SIG-M5 treated with dmso at 0.1 percent for 504 hours (cell line): ENCODE results near the gene ANKRD11.
A peak's percentile ranks its signal among the peaks of the same experiment; 100 is the strongest.

Experiments used
- DNase-seq: peaks from one replicate; lab custom pipeline; 2025; ENCODE audit not compliant: unreplicated experiment; lab: John Stamatoyannopoulos, UW

The ANKRD11 gene

DNA sequence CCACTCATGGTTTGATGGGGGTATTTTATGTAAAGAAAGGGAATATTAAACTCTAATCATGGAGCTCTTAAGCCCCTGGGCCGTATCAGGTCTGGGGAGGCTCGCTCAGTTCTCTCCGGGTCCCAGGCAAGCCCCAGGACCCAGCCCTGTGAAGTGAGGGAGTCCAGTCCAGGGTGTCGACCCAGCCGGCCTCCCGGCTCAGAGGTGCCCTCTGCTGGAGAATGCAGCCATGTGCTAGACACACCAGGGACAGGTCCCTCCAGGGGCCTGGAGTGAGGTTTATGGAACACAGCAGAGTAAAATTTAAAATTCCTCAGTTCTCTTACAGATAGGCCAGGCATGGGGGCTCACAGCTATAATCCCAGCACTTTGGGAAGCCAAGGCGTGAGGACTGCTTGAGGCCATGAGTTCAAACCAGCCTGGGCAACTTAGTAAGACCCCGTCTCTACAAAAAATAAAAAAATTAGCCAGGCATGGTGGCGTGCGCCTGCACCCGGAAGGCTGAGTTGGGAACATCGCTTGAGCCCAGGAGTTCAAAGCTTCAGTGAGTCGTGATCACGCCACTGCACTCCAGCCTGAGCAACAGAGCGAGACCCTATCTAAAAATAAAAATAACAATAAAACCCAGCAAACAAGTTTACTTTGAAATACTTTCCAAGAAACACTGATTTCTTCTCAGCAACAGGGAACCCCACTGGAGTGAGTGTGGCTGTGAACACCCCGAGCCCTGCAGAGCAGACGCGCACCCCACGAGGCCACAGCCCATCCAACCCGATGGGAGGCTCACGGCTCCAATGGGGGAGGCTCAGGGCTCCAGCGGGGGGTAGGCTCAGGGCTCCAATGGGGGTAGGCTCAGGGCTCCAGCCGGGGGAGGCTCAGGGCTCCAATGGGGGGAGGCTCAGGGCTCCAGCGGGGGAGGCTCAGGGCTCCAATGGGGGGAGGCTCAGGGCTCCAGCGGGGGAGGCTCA lies 200.6 kb downstream of the ANKRD11 start:
- peak; percentile 34 for DNase-seq

DNA sequence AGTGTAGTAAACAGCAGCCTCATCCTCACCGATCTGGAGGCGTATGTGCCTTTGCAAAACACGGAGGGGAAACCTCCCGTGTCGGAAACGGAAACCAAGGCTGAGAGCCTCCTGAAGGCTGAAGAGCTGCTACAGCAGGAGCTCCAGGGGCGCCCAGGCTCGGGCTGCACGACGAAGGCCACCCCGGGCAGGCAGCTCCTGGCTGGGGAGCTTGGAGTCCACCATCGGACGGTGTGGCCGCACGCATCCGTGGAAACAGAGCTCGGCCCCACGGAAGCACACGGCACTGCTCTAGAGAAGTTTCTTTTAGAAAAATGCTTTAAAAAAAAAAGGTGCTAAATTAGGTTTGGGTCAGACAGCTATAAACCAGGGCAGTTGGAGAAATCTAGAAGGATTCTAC lies 201.4 kb downstream of the ANKRD11 start:
- no peak for DNase-seq

DNA sequence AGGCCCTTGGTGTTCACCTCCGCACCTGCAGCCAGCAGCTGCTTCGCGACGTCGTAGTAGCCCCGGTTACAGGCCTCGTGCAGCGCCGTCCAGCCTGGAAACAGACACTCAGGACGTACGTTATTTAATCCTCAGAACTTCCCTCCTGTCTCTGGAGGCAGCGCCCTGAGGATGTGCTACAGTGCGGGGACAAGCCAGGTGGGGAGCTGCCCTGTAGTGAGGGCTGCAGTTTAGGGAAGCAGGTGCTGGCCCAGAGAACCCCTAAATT lies 201.8 kb downstream of the ANKRD11 start:
- DNase-seq: no peak

DNA sequence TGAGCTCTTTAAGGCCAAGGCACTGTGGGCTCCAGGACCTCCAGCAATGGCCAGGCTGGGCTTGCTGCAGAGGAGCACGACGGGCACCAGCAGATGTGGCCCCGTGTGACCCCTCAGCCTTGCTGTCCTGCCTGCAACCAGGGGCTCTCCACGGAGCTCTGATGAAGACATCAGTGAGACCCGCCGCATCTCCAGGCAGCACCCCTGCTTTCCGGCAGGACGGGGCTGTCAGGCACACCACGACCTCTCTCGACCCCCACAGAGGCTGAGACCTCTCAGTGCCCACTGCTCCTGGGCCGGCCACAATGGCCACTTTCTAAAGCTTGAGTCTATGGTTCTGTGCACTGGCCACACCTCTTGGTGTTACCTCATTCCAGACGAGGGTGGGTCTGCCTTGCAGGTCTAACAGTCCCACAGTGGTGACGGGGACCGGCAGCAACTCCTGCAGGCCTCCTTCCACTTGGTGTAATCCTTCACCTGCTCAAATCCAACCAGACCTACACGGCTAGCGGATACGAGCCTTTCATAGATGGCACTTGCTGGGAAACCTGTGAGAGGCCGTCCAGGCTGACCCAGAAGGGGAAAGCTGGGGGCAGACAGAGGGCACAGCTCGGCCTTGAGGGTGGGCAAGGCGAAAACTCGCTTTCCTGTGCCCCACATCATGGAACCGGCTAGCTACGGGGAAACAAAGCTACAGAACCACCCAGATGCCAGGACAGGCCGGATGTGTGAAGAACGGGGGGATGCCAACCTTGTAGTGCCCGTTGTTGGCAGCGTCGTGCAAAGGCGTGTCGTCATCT lies 202.4 kb downstream of the ANKRD11 start:
- DNase-seq: no peak

DNA sequence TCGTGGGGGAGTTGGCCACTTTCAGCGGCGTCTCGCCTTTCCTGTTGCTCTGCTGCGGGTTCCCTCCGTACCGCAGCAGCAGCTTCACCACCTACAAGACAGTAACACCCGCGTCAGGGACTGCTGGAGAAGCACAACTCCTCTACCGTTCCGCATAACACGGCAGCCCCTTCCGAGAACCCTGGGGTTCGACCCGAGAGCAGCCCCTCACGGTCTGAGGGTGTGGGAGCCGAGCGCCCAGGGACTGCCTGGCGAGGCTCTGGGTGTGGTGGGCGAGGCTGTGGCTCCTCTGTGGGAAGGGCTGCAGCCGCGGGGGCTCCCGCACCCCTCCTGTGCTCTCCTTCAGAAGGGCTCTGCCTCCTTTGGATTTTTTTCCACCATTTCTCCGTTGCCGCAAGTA lies 204.3 kb downstream of the ANKRD11 start:
- DNase-seq: no peak

DNA sequence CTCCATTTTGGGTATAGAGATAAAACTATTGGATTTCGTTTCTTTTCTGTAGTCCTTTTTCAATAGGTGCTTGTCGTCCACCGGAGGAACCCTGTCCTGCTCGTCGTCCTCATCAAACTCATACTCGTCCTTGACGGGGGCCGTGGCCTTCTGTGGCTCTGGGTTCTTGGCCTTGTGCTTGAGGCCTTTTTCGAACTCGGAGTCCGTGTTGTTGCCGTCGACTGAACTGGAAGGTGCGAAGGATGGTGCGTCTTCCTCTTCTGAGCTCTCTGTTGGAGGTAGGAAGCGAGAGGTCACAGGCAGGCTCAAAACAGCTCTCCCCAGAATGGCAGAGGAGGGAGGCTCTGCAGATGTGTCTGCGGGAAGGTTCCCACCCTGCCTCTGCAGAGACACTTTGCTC lies 205.0 kb downstream of the ANKRD11 start:
- DNase-seq: no peak

DNA sequence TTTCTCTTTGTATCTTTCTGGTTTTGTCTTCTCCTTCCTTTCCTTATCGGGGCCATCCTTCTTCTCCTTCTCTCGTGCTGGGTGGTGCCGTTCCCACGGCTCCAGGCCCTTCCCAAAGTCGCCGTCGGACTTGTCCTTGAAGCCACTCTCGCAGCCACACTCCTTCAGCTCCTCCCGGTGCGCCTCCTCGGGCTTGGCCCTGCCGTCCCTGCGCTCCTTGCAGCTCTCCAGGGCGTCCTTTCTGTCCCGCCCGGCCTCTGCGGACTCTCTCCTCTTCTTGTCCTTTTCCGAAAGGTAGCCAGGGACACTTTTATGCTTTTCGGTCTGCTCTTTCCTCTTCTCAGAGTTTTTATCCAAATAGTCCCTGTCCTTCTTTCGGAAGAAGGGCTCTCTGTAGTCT lies 206.9 kb downstream of the ANKRD11 start:
- no peak for DNase-seq

DNA sequence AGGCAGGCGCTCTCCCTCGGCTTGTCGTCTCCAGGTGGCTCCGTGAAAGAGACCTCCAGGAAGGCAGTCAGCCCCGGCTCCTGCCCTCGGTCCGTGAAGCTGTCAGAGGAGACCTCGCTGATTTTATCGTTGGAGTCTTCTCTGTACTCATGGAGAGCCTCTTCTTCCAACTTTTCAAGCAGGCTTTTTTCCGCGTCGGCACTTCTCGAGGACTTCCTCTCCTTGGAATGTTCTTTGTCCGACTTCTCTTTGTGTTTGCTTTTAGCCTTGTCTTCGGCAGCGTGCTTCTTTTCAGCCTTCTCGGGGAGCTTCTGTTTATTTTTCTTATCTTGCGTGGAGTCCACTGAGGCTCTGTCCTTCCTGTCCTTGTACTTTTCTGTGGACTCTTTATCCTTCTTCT lies 207.8 kb downstream of the ANKRD11 start:
- DNase-seq: no peak

DNA sequence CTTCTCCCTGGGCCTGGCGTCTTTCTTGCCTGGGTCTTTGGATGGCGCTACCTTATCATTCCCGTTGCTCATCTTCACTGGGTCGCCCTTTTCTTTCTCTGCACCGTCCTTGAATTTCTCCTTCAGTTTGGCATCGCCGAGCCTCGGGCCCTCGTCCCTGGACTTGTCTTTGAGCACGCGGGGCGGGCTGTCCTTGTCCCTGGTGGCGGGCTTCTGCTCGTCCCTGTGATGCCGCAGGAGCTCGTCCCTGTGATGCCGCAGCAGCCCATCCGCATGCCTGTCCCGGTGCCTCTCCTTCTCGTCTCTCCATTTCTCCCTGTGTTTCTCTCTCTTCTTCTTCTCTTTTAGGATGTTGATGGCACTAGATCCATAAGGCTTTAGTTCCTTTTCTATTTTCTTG lies 208.5 kb downstream of the ANKRD11 start:
- no peak for DNase-seq

DNA sequence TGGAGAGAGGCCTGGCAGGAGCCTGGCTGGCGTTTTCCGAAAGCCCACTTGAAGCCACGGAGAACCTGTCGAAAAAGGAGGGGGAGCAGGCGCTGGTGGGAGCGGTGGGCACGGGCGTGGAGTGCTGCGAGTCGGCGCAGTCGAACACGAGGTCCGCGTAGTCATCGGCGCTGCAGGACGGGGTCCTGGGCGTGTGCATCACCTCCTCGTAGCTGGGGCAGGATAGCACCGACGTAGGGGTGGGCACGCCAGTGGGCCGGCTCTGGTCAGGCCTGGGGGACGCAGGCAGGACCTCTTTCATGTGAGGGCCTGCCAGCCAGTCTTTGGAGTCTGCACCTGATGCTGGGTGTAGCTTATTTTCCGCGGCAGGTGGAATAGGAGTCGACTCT lies 209.2 kb downstream of the ANKRD11 start:
- DNase-seq: no peak

DNA sequence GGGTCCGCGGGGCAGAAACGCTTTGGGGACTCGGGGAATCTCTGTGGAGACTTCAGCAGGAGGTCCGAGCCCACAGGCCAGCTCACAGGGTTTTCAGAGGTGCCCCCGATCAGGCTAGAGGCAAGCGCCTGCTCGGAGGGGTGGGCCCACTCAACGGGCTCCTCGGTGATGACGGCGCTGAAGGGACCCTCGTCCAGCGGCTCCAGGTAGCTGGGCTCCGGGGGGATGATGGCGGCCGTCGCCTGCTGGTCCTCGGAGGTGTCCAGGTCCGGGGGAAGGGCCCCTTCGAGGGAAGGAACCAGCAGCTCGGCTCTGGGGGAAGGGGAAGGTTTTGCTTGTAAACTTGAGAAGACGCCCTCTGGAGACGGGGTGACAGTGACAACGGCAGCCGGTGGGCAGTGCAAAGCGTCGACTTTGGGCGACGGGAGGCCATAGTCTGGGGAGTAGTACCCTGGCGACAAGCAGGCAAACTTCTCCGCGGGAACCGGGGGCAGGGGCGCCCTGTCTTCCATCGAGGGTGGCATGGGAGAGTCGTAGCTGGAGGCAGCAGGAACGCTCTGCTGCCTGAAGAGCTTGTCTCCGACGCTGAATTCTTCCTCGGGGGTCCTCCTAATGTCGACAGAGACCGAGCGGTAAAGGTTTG lies 209.7 kb downstream of the ANKRD11 start:
- no peak for DNase-seq

DNA sequence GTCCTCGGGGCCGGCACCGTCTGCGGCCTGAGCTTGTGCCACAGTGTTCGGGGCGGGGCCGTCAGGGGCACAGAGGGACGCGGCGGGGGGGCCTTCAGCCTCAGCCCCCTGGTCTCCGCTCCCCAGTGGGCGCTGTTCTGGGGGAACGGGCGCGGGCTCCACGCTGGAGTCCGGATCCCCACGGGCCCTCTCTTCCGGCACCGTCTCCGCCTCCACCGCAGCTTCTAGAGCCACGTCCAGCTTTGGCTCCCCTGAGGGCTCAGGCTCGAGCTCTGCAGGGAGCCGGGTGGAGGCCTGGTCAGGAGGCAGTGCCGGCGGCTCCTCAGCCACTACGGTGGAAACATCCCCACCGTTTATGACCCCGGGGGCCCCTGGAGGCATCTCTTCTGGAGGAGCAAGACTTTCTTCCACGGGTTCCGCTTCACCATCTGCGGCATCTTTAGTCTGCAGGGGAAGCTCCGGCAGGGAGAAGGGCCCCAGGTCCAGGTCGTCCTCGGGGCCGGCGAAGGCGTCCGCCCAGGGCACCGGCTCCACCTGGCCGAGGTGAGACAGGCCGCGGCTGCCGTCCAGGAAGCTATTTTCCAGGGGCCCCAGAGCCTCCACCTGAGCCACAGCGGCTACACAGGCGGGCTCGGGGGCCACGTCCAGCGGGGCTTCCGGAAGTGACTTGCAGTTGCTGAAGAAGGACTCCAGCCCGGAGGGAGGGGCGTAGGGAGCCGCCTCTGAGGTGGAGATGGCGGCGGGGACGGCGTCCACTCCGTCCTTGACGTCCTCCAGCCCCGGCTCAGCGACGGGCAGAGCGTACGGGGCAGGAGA lies 210.5 kb downstream of the ANKRD11 start:
- DNase-seq: no peak

DNA sequence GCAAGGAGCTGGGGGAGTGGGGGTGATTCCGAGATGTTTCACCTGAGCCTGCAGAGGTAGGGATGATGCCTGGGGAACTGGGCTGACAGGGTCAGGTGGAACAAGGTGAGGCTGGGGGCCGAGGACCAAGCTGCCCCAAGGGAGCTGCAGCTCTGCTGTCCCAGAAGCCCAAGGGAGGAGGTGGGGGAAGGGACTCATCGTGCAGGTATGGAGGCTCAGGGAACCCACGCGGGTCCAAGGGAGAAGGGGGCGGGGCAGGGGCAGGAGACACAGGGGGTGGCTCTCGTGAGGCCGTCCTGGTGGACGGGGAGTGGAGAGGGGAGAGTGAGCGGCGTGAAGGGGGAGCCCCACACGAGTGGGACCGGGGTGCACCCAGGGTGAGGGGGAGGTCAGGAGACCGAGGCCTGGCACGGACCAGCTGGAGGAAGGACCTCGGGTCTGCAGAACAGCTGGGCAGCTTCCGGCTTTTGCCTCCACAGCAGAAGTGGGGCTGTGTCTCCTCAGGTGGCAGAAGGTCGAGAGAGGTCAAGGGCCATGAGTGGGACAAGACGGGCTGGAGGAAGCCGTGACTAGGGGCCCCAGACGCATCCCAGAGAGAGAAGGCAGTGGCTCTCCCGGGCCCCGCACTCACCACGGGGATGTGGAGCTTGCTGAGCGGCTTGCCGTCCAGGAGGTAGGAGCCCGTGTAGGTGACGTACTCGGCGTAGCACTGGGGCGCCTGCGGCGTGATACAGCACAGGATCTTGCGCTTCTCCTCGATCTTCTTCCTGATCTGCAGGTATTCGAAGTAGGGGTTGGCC lies 211.7 kb downstream of the ANKRD11 start:
- DNase-seq: no peak

DNA sequence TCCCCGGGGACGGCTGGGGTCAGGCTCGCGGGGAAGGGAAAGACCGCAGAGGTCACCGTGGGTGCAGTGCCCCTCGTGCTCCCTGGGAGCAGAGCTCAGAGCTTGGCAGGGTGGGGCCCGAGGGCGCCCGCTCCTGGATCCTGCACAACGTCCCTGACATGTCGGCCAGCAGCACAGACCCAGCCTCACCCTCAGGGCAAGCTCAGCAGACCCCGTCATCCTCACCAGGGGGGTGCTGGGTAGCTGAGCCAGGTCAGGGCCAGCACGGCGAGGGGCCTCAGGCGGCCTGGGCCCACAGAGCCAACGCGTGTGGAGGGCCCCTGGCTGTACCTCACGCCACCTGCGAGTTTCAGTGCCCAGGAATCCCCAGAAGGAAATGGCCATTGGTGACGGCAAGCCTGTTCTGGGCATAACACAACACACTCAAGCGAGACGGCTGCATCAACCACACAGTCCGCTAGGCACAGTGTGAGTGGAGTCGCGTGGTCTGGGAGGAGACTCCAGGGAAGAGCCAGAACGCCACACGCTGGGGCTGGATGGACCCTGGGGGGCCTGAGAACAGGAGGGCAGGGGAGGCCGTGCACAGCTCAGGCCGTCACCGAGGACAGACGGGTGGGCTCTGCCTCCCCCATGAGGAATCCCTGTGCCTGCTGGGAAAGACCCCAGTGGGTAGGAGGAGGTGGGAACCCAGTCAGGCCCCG lies 212.6 kb downstream of the ANKRD11 start:
- DNase-seq: no peak

DNA sequence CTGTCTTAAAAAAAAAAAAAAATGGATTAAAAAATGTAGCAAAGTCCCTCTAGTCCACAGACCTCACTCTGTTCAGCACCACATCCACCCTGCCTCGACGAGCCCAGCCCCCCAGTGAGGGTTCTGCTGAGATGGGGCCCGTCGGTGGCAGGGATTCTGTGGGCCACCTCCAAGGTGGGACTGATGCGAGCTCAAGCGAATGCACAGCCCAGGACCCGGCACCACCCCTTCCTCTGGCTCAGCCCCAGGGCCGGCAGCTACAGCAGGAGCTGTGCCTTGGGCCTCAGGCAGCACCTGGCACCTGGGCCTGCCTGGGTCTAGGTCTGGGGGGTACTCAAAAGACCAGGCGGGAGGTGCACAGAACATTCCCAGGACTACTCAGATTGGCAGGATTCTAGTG lies 213.3 kb downstream of the ANKRD11 start:
- DNase-seq: no peak

DNA sequence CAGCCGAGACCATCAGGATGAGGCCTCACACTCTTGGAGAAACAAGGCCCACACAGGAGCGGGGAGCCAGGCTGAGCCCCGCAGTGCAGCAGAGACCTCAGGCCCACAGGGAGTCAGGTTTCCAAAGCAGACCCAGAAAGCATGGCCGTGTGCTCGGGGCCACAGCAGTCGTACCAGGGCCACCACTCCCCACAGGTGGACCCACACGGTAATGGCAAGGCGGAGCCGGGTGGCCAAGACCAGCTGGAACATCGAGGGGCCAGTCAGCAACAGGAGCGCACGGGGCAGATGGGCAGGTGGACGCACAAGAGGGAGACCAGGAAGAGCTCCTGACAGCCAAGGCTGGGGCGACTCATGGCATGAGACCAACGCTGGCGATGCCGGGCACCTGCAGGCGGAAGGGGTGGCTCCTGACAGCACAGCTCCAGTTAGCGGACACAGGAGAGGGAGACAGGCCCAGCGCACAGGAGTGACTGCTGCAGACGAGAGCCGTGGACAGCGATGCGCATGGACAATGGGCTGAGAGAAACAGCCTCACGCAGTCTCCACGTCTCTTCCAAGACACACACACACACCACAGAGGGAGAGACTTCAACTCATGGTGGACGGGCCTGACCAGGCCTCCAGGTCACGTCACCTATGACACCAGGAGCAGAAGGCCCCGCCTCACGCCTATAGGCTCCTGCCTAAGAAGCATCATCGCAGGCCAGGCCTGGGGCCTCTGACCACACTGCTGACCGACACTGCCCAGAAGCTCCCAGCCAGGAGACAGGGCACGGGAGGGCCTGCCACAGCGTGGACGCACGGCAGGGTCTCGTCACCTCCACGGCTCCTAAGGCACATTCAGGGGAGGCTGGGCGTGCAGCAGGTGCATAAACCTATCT lies 214.3 kb downstream of the ANKRD11 start:
- DNase-seq: no peak

DNA sequence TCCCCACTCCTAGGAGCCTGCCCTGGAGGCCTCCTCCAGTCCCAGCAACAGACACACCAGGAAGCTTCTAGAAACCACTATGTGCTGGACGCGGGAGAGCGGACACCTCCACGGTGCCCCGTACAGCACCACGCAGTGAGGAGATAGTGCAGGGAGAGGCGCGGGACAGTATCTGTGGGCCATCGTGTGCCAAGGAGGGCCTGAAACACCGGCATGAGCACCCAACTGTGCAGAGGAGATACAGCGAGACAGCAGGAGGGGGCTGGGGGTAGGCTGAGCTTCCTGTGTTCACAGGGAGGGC lies 215.1 kb downstream of the ANKRD11 start:
- no peak for DNase-seq

DNA sequence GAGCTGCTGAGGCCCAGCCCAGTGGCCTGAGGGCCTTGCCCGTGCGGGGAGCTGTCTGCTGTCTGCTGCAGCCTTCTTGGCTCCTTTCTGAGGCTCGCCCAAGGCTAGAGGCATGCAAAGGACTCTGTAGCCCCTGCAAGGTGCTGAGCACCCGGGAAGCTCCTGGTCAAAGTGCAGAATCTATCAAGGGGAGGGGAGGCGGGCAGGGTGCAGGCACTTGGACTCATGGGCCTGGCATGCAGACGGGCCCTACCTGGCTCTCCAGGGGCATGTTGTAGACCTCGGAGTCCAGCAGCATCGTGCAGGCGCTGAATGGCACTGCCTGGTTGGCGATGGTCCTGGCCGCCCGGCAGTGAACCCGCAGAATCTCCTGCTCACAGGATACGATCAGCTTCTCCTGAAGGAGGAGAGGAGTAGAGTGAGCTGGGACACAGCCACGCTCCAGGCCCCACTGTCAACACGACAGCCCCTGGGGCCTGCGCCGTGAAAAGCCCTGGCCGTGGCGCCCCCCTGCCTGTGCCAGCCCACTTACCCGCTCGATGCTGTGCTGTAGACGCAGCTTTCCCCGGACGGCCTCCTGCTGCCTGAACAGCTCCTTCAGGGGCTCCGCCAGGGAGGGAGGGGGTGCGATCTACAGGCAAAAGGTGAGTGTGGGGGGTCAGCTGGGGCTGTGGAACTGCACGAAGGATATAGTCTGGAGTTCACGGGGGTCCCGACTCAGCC lies 215.6 kb downstream of the ANKRD11 start:
- no peak for DNase-seq
